Mucosa of stomach (tissue), 1 donor: Measurements from ENCODE around the gene CHST12.

Source experiments
- H3K27me3 ChIP-seq: one replicate; pipeline ENCODE4 v1.7.0; 2013; ENCODE audit warnings: mild to moderate bottlenecking, low read length; ENCODE audit not compliant: control insufficient read depth, insufficient read depth
- H3K36me3 ChIP-seq: one replicate; pipeline ENCODE4 v1.7.0; 2013; ENCODE audit warnings: low read length; ENCODE audit not compliant: control insufficient read depth, insufficient read depth
- H3K4me1 ChIP-seq: one replicate; pipeline ENCODE4 v1.7.0; 2013; ENCODE audit warnings: mild to moderate bottlenecking, low read length; ENCODE audit not compliant: control insufficient read depth, insufficient read depth
- H3K4me3 ChIP-seq: one replicate; pipeline ENCODE4 v1.7.0; 2013; ENCODE audit warnings: low read length
- H3K9ac ChIP-seq: one replicate; pipeline ENCODE4 v1.7.0; 2013; ENCODE audit warnings: mild to moderate bottlenecking, low read length, moderate library complexity
- H3K9me3 ChIP-seq: one replicate; pipeline ENCODE4 v1.7.0; 2013; ENCODE audit warnings: mild to moderate bottlenecking, low read length, moderate library complexity; ENCODE audit not compliant: control insufficient read depth
- donor health status: Pancreatic carcinoma.

The CHST12 gene

GRCh38 chr7:2403014-2403717 lies at the start of gene CHST12:
Gene CHST12, plus strand, starts transcription at chr7:2403611. Its CDS starts 29,029 bp downstream, at chr7:2432640.
- Histone ChIP-seq H3K4me3 (peak within 1 kb of the TSS; percentile 41), H3K4me1 (peaks cover 15% of the 10 kb centered on the region), H3K9ac (peak within 1 kb of the TSS; percentile 74), H3K9me3 (no peaks in the 10 kb centered on the region), H3K27me3 (no peaks in the 10 kb centered on the region), H3K36me3 (no peaks in the 10 kb centered on the region)

DNA sequence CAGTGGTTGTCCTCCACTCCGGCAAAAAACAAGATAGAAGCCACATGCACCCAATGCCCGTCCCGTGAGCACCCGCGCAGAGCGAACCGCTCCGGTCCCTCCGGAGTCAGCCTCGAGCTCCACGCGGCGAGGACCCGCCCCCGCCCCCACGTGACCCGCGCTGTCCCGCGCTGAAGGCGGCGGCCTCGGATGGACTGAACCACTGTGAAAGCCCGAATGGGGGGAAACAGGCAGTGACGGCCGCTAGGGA lies 49.5 kb upstream of the CHST12 start:
- peak overlapping the region; percentile 99 for H3K9ac ChIP-seq
- no peaks in the 10 kb centered on the region for H3K27me3 ChIP-seq
- H3K4me1 ChIP-seq, result peaks cover 26% of the 10 kb centered on the region
- no peaks in the 10 kb centered on the region for H3K9me3 ChIP-seq
- H3K4me3 ChIP-seq, result peak overlapping the region; percentile 91
- no peaks in the 10 kb centered on the region for H3K36me3 ChIP-seq

- no peaks in the 10 kb centered on the region for H3K9me3 ChIP-seq
- H3K27me3 ChIP-seq, result no peaks in the 10 kb centered on the region
- H3K36me3 ChIP-seq, result no peaks in the 10 kb centered on the region
- peak within 1 kb of the TSS; percentile 99 for H3K9ac ChIP-seq
- peaks cover 31% of the 10 kb centered on the region for H3K4me1 ChIP-seq
- peak within 1 kb of the TSS; percentile 91 for H3K4me3 ChIP-seq
Measured at GRCh38 chr7:2354186-2354938, 49.0 kb upstream of the CHST12 start, which contains the start of gene EIF3B. Gene EIF3B, plus strand, starts transcription at chr7:2354827. Its CDS starts 95 bp downstream, at chr7:2354922.

GRCh38 chr7:2354939-2355704 lies 48.3 kb upstream of the CHST12 start:
- H3K4me3 ChIP-seq, result peak overlapping the region; percentile 9
- H3K9me3 ChIP-seq, result no peaks in the 10 kb centered on the region
- peaks cover 35% of the 10 kb centered on the region for H3K4me1 ChIP-seq
- peak overlapping the region; percentile 80 for H3K9ac ChIP-seq
- no peaks in the 10 kb centered on the region for H3K36me3 ChIP-seq
- no peaks in the 10 kb centered on the region for H3K27me3 ChIP-seq

- no peaks in the 10 kb centered on the region for H3K27me3 ChIP-seq
- peaks cover 35% of the 10 kb centered on the region for H3K4me1 ChIP-seq
- H3K9ac ChIP-seq, result peak overlapping the region; percentile 80
- no peaks in the 10 kb centered on the region for H3K9me3 ChIP-seq
- peak overlapping the region; percentile 9 for H3K4me3 ChIP-seq
- H3K36me3 ChIP-seq, result no peaks in the 10 kb centered on the region
Measured at GRCh38 chr7:2355705-2356008, 47.8 kb upstream of the CHST12 start.

- H3K4me1 ChIP-seq, result peaks cover 35% of the 10 kb centered on the region
- no peak overlapping the region for H3K9ac ChIP-seq
- H3K27me3 ChIP-seq, result no peaks in the 10 kb centered on the region
- H3K4me3 ChIP-seq, result no peak overlapping the region
- H3K36me3 ChIP-seq, result no peaks in the 10 kb centered on the region
- H3K9me3 ChIP-seq, result no peaks in the 10 kb centered on the region
Measured at GRCh38 chr7:2357165-2357564, 46.2 kb upstream of the CHST12 start.

DNA sequence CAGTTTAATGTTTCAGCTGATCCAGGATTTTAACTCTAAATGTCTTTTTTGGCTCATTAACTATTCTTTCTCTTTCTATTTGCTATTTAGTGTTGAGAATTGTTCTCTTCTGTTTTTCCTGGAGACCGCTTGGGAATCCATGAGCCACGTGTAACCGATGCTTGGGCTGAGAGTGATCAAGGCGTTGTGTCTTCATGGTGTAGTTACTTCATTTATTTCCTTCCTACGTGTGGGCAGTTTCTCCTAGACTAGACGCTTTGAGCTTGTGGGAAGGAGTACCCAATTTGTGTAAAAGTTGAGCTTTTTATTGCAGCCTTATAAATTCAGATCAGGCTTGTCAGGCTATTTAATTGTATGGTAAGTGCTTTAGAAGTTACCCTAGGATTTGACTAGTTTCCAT lies 45.8 kb upstream of the CHST12 start:
- Histone ChIP-seq H3K27me3 (no peaks in the 10 kb centered on the region), H3K4me3 (no peak overlapping the region), H3K9me3 (no peaks in the 10 kb centered on the region), H3K9ac (no peak overlapping the region), H3K36me3 (peaks cover 3% of the 10 kb centered on the region), H3K4me1 (peaks cover 35% of the 10 kb centered on the region)

DNA sequence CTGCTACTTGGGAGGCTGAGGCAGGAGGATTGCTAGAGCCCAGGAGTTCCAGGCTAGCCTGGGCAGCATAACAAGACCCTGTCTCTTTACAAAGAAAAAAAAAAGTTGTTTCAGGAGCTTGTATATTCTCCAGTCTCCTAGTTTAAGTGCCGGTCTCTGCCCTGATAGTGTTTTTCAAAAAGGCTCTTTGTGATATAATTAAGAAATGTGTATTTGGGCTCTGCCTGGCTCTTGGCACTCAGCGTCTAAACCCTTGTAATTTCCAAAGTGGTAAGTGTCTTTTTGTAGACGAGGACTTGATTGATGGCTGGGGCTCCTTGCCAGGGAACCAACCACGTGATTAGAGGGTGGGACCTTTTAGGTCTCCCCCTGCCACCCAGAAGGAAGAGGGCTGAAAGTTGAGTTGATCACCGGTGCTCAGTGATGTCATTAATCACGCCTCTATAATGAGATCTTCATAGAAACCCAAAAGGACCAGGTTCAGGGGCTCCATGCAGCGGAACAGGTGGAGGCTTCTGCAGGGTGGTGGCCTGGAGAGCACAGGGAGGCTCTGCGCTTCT lies 44.4 kb upstream of the CHST12 start:
- Histone ChIP-seq H3K27me3 (no peaks in the 10 kb centered on the region), H3K4me1 (peaks cover 30% of the 10 kb centered on the region), H3K4me3 (no peak overlapping the region), H3K9ac (peak overlapping the region; percentile 9), H3K9me3 (no peaks in the 10 kb centered on the region), H3K36me3 (peaks cover 6% of the 10 kb centered on the region)

GRCh38 chr7:2359610-2360009 lies 43.8 kb upstream of the CHST12 start:
- H3K27me3 ChIP-seq, result no peaks in the 10 kb centered on the region
- no peak overlapping the region for H3K9ac ChIP-seq
- peaks cover 30% of the 10 kb centered on the region for H3K4me1 ChIP-seq
- no peak overlapping the region for H3K4me3 ChIP-seq
- H3K9me3 ChIP-seq, result no peaks in the 10 kb centered on the region
- peaks cover 9% of the 10 kb centered on the region for H3K36me3 ChIP-seq

- peaks cover 12% of the 10 kb centered on the region for H3K36me3 ChIP-seq
- H3K4me1 ChIP-seq, result peaks cover 30% of the 10 kb centered on the region
- H3K27me3 ChIP-seq, result no peaks in the 10 kb centered on the region
- H3K9me3 ChIP-seq, result no peaks in the 10 kb centered on the region
- no peak overlapping the region for H3K9ac ChIP-seq
- H3K4me3 ChIP-seq, result no peak overlapping the region
Measured at GRCh38 chr7:2360796-2361195, 42.6 kb upstream of the CHST12 start.

DNA sequence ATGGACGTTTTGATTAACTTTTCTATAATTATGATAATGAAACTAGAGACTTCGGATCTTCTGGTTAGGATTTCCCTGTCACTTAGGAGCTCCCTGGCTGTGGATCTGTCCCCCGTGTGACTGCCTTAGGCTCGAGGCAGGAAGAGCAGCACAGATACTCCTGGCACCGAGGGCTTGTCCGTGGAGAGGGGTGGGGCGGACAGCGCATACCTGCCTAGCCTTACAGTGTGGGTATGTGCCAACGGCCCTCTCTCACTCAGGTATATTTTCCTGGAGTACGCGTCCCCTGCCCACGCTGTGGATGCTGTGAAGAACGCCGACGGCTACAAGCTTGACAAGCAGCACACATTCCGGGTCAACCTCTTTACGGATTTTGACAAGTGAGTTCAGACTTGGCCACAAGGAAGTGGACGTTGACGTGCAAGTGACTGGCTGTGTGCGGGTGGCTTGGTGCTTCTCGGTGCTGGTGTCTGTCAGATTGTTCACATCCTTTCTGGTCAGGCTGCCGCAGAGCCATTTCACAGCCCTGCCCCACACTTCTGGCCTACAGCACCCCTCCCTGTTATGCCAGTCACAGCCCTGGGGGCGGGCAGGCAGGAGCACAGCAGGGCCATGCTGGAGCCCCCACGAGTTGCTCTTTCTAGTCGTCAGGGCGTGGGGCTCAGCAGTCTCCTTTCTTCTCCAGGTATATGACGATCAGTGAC lies 40.9 kb upstream of the CHST12 start:
- peaks cover 24% of the 10 kb centered on the region for H3K36me3 ChIP-seq
- H3K27me3 ChIP-seq, result no peaks in the 10 kb centered on the region
- H3K4me1 ChIP-seq, result peaks cover 21% of the 10 kb centered on the region
- no peak overlapping the region for H3K9ac ChIP-seq
- H3K9me3 ChIP-seq, result no peaks in the 10 kb centered on the region
- H3K4me3 ChIP-seq, result no peak overlapping the region
